GM12874 (cell line): Measurements from ENCODE around the gene KCNH5.

Experiments used
- TF ChIP-seq, protein P1 (sequence below): IDR thresholded peaks from 2 replicates; pipeline ENCODE4 v1.5.1; 2011; ENCODE audit warnings: low read depth, mild to moderate bottlenecking, control low read depth, low read length, moderate library complexity; ENCODE audit not compliant: insufficient read depth

KCNH5 gene

DNA sequence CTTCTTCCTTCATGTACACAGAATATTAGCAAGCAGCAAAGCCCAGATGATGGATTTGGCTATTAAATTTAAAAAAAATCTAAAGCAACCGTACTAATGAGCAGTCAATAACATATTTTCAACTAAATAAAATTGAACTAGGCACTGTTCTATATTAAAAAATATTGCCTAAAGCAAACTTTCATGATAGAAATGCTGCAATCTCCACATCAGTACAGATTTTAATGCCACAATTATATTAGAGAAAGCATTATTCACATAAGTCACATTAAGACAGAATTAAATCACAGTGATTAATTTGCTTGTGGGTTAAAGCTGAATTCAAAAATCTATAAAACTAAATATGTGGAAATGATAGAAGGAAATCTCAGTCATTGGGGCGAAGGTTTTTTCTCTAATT, 200.7 kb downstream of the KCNH5 start:
- TF ChIP-seq, protein P1, sequence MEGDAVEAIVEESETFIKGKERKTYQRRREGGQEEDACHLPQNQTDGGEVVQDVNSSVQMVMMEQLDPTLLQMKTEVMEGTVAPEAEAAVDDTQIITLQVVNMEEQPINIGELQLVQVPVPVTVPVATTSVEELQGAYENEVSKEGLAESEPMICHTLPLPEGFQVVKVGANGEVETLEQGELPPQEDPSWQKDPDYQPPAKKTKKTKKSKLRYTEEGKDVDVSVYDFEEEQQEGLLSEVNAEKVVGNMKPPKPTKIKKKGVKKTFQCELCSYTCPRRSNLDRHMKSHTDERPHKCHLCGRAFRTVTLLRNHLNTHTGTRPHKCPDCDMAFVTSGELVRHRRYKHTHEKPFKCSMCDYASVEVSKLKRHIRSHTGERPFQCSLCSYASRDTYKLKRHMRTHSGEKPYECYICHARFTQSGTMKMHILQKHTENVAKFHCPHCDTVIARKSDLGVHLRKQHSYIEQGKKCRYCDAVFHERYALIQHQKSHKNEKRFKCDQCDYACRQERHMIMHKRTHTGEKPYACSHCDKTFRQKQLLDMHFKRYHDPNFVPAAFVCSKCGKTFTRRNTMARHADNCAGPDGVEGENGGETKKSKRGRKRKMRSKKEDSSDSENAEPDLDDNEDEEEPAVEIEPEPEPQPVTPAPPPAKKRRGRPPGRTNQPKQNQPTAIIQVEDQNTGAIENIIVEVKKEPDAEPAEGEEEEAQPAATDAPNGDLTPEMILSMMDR: no peak

DNA sequence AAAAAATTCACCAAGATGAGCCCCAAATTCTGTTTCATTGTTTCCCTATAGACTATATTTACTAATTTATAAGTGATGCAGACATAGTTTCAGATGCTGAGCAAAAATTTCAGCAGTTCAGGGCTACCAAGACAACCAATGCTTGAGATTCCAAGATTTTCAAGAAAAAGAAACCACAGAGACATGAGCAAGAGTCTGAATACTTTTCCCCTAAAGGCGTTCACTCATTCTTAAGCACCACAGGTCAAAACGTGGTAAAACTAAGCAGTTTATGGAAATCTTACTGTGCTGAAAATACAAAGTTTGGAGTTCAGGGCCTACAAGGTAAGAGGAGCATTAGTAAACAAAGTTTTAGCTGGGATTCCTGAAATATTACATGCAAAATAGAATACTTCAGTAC, 221.2 kb downstream of the KCNH5 start:
- TF ChIP-seq, protein P1: no peak

DNA sequence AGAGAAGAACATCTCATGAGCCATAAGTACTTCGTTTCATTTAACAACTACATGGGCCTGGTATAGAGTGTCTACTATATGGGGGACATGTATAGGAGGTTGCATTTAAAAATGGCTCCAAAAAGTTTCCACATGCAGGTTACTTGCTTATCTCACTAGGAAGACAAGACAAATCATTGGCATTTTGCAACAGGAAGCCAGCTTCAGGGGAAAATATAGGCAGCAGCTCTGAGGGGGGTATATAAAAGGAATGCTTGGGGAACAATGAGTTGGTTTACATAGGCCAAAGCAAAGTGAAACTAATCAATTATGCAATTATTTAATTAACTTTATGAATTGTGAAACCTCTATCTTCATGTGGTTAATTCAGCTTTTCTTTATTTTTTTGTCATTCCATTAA, 225.3 kb downstream of the KCNH5 start:
- TF ChIP-seq, protein P1: no peak

DNA sequence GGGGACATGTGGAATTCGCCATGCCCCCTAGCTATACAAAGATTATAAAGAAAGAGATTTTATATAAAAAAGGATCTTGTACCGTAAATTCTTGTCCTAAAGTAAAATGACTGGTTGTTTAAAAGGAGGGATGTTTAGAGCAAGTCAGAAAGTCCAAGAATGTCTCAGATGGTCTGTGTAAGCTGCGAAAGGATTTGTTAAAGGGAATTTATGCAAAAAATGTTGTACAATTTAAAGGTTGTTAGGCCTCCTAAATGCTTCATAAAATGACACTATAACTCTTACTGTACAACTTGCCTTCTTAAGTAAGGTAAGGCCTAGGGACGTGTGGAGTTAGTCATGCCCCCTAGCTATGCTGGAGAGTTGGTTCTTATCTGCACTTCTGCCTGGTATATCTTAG, 237.6 kb downstream of the KCNH5 start:
- TF ChIP-seq, protein P1: no peak

DNA sequence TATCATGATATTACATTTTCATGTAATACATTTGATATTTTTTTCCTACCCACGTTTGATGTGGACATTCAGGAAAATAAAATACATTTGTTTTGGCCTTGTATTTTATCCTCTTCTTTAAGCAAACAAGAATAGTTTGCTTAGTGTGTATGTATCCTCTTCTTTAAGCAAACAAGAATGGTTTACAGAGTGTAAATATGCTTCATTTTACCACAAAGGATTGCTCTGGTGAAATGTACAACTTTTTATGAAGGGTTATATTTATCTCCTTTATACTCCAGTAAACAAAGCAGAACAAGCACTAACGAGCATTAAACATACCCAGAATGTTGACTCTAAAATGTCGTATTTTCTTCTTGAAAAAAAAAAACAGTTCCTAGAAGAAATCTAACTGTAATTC, 244.7 kb downstream of the KCNH5 start:
- TF ChIP-seq, protein P1: no peak

DNA sequence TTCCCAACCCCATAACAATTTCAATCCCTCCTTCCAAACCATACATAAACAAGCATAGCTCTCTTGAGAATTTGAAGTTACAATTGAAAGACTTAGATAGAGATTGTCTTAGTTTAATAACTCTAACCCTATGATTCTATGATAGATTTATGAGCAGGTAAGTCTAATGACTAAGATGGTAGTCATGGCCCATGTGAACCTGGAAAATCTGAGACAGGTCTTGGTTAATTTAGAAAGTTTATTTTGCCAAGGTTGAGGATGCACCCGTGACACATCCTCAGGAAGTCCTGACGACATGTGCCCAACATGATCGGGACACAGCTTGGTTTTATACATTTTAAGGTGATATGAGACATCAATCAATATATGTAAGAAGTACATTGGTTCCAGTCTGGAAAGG, 248.8 kb downstream of the KCNH5 start:
- TF ChIP-seq, protein P1: no peak

DNA sequence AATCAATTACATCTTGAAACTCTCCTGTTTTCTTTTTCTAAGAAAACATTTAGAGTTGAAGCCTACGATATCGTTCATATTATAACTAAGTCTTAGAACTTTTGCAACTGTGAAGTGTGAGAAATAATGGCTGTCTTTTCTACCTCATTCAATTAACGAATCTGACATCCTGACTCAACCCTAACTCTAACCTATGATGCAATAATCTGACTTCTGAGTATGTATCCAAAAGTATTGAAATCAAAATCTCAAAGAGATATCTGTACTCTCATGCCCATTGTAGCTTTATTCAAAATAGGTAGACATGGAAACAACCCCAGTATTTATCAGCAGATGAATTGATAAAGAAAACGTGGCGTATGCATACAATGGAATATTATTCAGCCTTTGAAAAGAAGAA, 252.7 kb downstream of the KCNH5 start:
- TF ChIP-seq, protein P1: no peak

DNA sequence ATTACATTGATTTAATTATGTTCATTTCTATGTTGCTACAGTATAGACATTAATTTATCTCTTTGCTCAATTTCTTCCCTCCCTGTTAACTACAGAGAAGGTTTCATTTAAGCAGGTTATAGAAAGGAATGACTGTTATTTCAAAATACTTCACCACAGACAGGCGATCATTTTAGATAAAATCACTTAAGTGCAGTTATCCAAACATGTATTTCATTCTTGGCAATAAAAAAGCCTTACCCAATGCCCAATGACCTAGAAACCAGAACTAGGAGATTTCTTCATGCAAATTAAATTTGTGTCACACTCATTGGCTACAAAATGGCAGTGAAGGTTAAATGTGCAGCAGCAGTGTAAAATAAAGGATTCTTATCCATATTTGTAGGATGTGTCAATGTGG, 266.4 kb downstream of the KCNH5 start:
- TF ChIP-seq, protein P1: no peak
